Thyroid gland (tissue), 4 donors: ENCODE measurements around the gene FARP2. TPM values are rescaled to one million over a fixed set of nuclear protein-coding genes. Genes with fewer than 3 reads are reported as not detected.

ENCODE experiments used
- DNase-seq, 2 donors: peaks; one replicate each; pipeline ENCODE4 v3.0.0-alpha.2; 2019
- H3K27ac ChIP-seq, 3 donors: fragments of 200-600 bp; sonication (generic); 1 replicate in 2 of 3; 2 replicates in 1 of 3; pipeline ENCODE4 v1.5.1; 2016 to 2019; ENCODE audit warnings: mild to moderate bottlenecking in 1 of 3, moderate library complexity in 1 of 3
- H3K27me3 ChIP-seq: fragments of 200-600 bp; sonication (generic); one replicate; pipeline ENCODE4 v1.5.1; 2019
- H3K36me3 ChIP-seq, 2 donors: fragments of 200-600 bp; sonication (generic); one replicate each; pipeline ENCODE4 v1.5.1; 2016 to 2019
- H3K4me1 ChIP-seq, 2 donors: fragments of 200-600 bp; sonication (generic); one replicate each; pipeline ENCODE4 v1.5.1; 2017 to 2019
- H3K4me3 ChIP-seq, 3 donors: fragments of 200-600 bp; sonication (generic); replicated peaks in 1 of 3; 1 replicate in 2 of 3; 2 replicates in 1 of 3; pipeline ENCODE4 v1.5.1; 2016; ENCODE audit warnings: mild to moderate bottlenecking in 1 of 3
- H3K9me3 ChIP-seq: fragments of 200-600 bp; sonication (generic); one replicate; pipeline ENCODE4 v1.5.1; 2017
- CTCF ChIP-seq, 6 experiments: fragments of 200-600 bp in 3 of 6; fragments of 450-650 bp in 3 of 6; sonication (generic) in 3 of 6; IDR thresholded peaks; one replicate each; pipeline ENCODE4 v1.5.1; 2016 to 2019; ENCODE audit warnings: antibody characterized with exemption in 6 of 6, mild to moderate bottlenecking in 2 of 6, inconsistent platforms in 1 of 6, moderate library complexity in 1 of 6
- POLR2A ChIP-seq, 2 donors: fragments of 450-650 bp; IDR thresholded peaks; one replicate each; pipeline ENCODE4 v1.6.1; 2017; ENCODE audit warnings: antibody characterized with exemption in 2 of 2, mild to moderate bottlenecking in 2 of 2, moderate library complexity in 1 of 2
- WGBS, 2 donors: methylation state at CpG; one replicate each; pipeline ENCODE4 v1.1.5; 2017; 5-methylcytosine and 5-hydroxymethylcytosine counted together
- intact Hi-C: fragments of 100-400 bp; cut with DNase I; formaldehyde crosslinking; loops from one replicate; pipeline ENCODE4 v1.15.1; 2023
- total RNA-seq, 4 donors: library from RNA; depleted of rRNA; stranded (reverse); fragments of >200 nt; gene quantifications; one replicate each; pipeline ENCODE4 v1.2.3, GENCODE V29; 2016

The FARP2 gene
- total RNA-seq, 4 donors from 2014 or later: 16.9 to 24.1 (median 20.3) TPM

- no peak for DNase-seq
- no peaks in the 10 kb centered on the region for H3K9me3 ChIP-seq
- no peaks in the 10 kb centered on the region for H3K27me3 ChIP-seq
- TF ChIP-seq CTCF (IDR thresholded peaks at IDR 0.05) (no peak), POLR2A (IDR thresholded peaks at IDR 0.05) (no peak)
- no peak overlapping the region for H3K4me3 ChIP-seq
- intact Hi-C loops: loop anchor here (5.0 to 10.0 kb wide), 3 partner anchors 34 to 354 kb away; partner anchors contain the start of genes HDLBP, ING5 and SEPTIN2
- H3K4me1 ChIP-seq: peaks cover 0 to 3% of the 10 kb centered on the region in 2 donors
- H3K27ac ChIP-seq: no peak overlapping the region
- peaks cover 59 to 76% of the 10 kb centered on the region in 2 donors for H3K36me3 ChIP-seq
- WGBS, 2 donors: 86 to 88% methylated on average over 9 of the region's 9 CpGs
These were observed 5.0 kb upstream of the FARP2 start for GRCh38 chr2:241350878-241351639.

- intact Hi-C loops: loop anchor here (5.0 to 10.0 kb wide), 3 partner anchors 34 to 353 kb away; partner anchors contain the start of genes HDLBP, ING5 and SEPTIN2
- peaks cover 2 to 4% of the 10 kb centered on the region in 2 donors for H3K4me1 ChIP-seq
- H3K9me3 ChIP-seq: no peaks in the 10 kb centered on the region
- no peak overlapping the region for H3K4me3 ChIP-seq
- no peaks in the 10 kb centered on the region for H3K27me3 ChIP-seq
- 80 to 85% methylated on average over 3 of the region's 3 CpGs for WGBS, 2 donors
- H3K36me3 ChIP-seq: peaks cover 55 to 70% of the 10 kb centered on the region in 2 donors
- no peak for DNase-seq
- TF ChIP-seq POLR2A (IDR thresholded peaks at IDR 0.05) (no peak), CTCF (IDR thresholded peaks at IDR 0.05) (no peak)
- no peak overlapping the region for H3K27ac ChIP-seq
These were observed 4.4 kb upstream of the FARP2 start for GRCh38 chr2:241351640-241352031.

GRCh38 chr2:241352227-241352626, 3.9 kb upstream of the FARP2 start:
- Histone ChIP-seq H3K27me3 (no peaks in the 10 kb centered on the region), H3K9me3 (no peaks in the 10 kb centered on the region), H3K36me3 (peaks cover 51 to 65% of the 10 kb centered on the region in 2 donors), H3K27ac (no peak overlapping the region), H3K4me3 (no peak overlapping the region), H3K4me1 (peaks cover 8 to 10% of the 10 kb centered on the region in 2 donors)
- WGBS, 2 donors: 94 to 96% methylated on average over 3 of the region's 3 CpGs
- TF ChIP-seq CTCF (IDR thresholded peaks at IDR 0.05): no peak
- no peak for TF ChIP-seq POLR2A (IDR thresholded peaks at IDR 0.05)
- intact Hi-C loops: loop anchor here (5.0 to 10.0 kb wide), 3 partner anchors 35 to 353 kb away; partner anchors contain the start of genes HDLBP, ING5 and SEPTIN2
- DNase-seq: no peak

- peaks cover 24 to 38% of the 10 kb centered on the region in 2 donors for H3K36me3 ChIP-seq
- intact Hi-C loops: loop anchor here (5.0 to 10.0 kb wide), 4 partner anchors 38 to 350 kb away; partner anchors contain the start of genes HDLBP, ING5, SEPTIN2 and STK25
- peaks cover 11 to 21% of the 10 kb centered on the region in 2 donors for H3K4me1 ChIP-seq
- TF ChIP-seq CTCF (IDR thresholded peaks at IDR 0.05) (no peak), POLR2A (IDR thresholded peaks at IDR 0.05) (no peak)
- no peak overlapping the region for H3K4me3 ChIP-seq
- peak; percentile 82 to 93 for DNase-seq
- peak overlapping the region in 2 of 3 donors; percentile 18 to 20 for H3K27ac ChIP-seq
- 28 to 53% methylated on average over 18 to 21 of the region's 40 CpGs for WGBS, 2 donors
- no peaks in the 10 kb centered on the region for H3K9me3 ChIP-seq
- no peaks in the 10 kb centered on the region for H3K27me3 ChIP-seq
These were observed 1.1 kb upstream of the FARP2 start for GRCh38 chr2:241354668-241355658.
